Activated naive CD4-positive, alpha-beta T cell treated with anti-CD3 and anti-CD28 coated beads for 36 hours (primary cell): Measurements from ENCODE around the gene GPC6. TPM values are rescaled to one million over a fixed set of nuclear protein-coding genes. Genes with fewer than 3 reads are reported as not detected.

Experiments used
- CTCF ChIA-PET: fragments of 350-600 bp; sonication (Branson Sonifier 250); formaldehyde crosslinking; loops from one replicate; lab custom pipeline; 2021; ENCODE audit warnings: antibody characterized with exemption; lab: Charles Lee
- DNase-seq: peaks from one replicate; pipeline ENCODE4 v3.0.0-alpha.2; 2020
- H3K27ac Mint-ChIP-seq: one replicate; pipeline ENCODE4 v1.8.0; 2021; ENCODE audit warnings: mild to moderate bottlenecking, mixed read lengths
- H3K27me3 Mint-ChIP-seq: one replicate; pipeline ENCODE4 v1.8.0; 2021; ENCODE audit warnings: low read depth, mixed read lengths
- H3K36me3 Mint-ChIP-seq: one replicate; pipeline ENCODE4 v1.8.0; 2021; ENCODE audit warnings: low read depth, mixed read lengths
- H3K4me1 Mint-ChIP-seq: one replicate; pipeline ENCODE4 v1.8.0; 2021; ENCODE audit warnings: low read depth, mixed read lengths
- H3K4me3 Mint-ChIP-seq: one replicate; pipeline ENCODE4 v1.8.0; 2021; ENCODE audit warnings: mild to moderate bottlenecking, moderate library complexity, mixed read lengths
- H3K9me3 Mint-ChIP-seq: one replicate; pipeline ENCODE4 v1.8.0; 2021; ENCODE audit warnings: mixed read lengths
- intact Hi-C: fragments of 100-400 bp; cut with micrococcal nuclease; formaldehyde crosslinking; loops from one replicate; pipeline ENCODE4 v1.15.1; 2023
- total RNA-seq, 2 experiments: library from RNA; stranded (reverse); gene quantifications; one replicate each; pipeline ENCODE4 v1.2.3, GENCODE V29; 2021

Gene GPC6
- total RNA-seq, 2 experiments from 2014 or later = not detected

DNA sequence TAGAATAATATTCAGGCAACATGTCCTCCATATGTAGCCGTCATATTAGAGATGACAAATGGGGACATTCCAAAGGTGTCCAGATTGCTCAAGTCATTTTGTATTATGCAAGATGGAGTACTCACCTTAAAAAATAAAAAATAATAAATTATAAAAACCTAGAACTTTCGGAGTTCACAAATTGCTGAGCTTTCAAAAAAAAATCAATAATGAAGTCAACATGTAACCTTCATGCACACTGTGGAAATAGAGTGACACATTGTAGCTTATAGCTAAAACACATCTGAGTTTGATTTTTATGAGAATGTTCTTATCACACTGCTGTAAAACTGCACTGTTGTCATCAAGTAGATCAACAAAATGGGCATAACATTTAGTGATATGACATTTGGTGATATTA, 411.2 kb downstream of the GPC6 start:
- Mint-ChIP-seq H3K27me3 (no peaks in the 10 kb centered on the region), H3K27ac (no peak overlapping the region), H3K36me3 (no peaks in the 10 kb centered on the region), H3K4me1 (no peaks in the 10 kb centered on the region), H3K4me3 (no peak overlapping the region), H3K9me3 (no peaks in the 10 kb centered on the region)
- CTCF ChIA-PET = no interaction called here
- intact Hi-C loops = no loop called here
- no peak for DNase-seq

DNA sequence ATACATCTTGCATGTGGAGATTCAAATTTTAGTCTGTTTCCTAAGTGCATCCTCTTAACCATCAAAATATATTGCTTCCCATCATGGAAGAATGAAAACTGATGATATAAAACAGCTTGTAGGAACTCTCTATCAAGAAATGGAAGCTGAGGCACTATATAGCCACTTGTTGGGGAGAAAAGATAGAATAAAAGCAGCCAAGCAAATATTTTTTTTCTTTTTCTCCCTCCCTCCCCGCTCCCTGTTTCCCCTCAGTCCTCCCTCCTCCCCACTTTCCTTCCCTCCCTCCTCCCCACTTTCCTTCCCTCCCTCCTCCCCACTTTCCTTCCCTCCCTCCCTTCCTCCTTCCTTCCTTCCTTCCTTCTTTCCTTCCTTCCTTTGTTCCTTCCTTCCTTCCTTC, 413.8 kb downstream of the GPC6 start:
- DNase-seq = no peak
- intact Hi-C loops = no loop called here

DNA sequence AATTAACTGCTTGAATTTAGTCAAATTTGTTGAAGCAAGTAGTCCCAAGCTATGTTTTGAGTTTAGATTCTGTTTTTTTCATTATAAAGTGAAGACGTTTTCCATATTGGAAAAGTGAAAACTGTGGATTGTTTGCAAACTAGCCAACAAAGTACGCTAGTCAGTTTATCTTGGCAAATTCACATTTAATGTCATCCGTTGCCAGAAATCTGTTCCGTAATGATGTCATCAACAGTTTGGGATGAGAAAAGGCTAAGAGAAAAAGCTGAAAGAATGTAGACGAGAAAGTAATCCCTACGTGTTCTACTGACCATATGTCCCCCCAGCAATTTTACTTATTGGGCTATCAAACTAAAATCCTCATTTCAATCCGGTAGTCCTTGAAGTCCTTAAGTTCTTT, 419.6 kb downstream of the GPC6 start:
- H3K27me3 Mint-ChIP-seq = peaks cover 4% of the 10 kb centered on the region
- no peaks in the 10 kb centered on the region for H3K36me3 Mint-ChIP-seq
- intact Hi-C loops = no loop called here
- H3K9me3 Mint-ChIP-seq = no peaks in the 10 kb centered on the region
- CTCF ChIA-PET = no interaction called here
- H3K27ac Mint-ChIP-seq = no peak overlapping the region
- no peak overlapping the region for H3K4me3 Mint-ChIP-seq
- H3K4me1 Mint-ChIP-seq = no peaks in the 10 kb centered on the region
- no peak for DNase-seq

More for the DNA sequence above, 413.8 kb downstream of the GPC6 start:
- CTCF ChIA-PET = no interaction called here
- Mint-ChIP-seq H3K27me3 (peaks cover under 1% of the 10 kb centered on the region), H3K9me3 (no peaks in the 10 kb centered on the region), H3K36me3 (no peaks in the 10 kb centered on the region), H3K4me3 (no peak overlapping the region), H3K27ac (no peak overlapping the region), H3K4me1 (no peaks in the 10 kb centered on the region)

DNA sequence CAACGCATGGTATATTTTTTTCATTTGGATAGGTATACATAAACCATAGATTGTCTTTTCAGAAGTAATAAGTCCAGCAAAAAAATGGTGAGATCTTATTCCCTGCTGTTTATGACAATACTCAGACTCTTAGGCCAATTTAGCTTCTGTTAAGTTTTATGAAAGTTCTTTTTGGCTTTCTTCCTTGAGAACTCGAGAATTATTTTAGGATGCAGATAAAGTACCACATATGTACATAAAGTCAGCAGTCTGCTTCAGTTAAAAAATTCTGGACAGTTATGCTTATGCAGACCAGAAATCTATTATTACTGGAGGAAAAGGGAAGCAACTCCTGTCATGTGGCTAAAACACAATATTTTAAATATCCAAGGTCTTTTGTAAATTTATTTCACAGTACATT, 422.9 kb downstream of the GPC6 start:
- Mint-ChIP-seq H3K27me3 (peaks cover 4% of the 10 kb centered on the region), H3K9me3 (no peaks in the 10 kb centered on the region), H3K4me3 (no peak overlapping the region), H3K27ac (no peak overlapping the region), H3K4me1 (no peaks in the 10 kb centered on the region), H3K36me3 (no peaks in the 10 kb centered on the region)
- CTCF ChIA-PET = no interaction called here
- DNase-seq = no peak
- intact Hi-C loops = no loop called here

DNA sequence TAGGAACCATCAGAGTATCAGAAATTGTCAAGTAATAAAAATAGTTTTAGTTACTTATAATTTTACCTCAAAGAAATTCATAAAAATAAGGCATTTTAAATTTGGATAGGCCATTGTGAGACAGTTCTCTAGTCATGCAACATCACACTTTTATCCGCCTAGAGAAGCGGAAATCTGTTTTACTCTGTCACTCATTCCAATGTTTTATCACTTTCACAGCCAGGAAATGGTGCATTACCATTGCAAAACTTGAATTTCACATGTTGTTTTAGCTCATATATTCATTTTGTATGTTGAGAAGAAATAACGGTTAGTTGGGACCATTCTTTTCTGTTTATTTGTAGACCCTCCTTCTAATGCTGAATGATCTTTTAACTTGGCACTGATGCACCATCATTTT, 427.2 kb downstream of the GPC6 start:
- CTCF ChIA-PET = no interaction called here
- no peaks in the 10 kb centered on the region for H3K27me3 Mint-ChIP-seq
- DNase-seq = no peak
- no peaks in the 10 kb centered on the region for H3K4me1 Mint-ChIP-seq
- H3K36me3 Mint-ChIP-seq = no peaks in the 10 kb centered on the region
- H3K4me3 Mint-ChIP-seq = no peak overlapping the region
- intact Hi-C loops = no loop called here
- H3K27ac Mint-ChIP-seq = no peak overlapping the region
- no peaks in the 10 kb centered on the region for H3K9me3 Mint-ChIP-seq

DNA sequence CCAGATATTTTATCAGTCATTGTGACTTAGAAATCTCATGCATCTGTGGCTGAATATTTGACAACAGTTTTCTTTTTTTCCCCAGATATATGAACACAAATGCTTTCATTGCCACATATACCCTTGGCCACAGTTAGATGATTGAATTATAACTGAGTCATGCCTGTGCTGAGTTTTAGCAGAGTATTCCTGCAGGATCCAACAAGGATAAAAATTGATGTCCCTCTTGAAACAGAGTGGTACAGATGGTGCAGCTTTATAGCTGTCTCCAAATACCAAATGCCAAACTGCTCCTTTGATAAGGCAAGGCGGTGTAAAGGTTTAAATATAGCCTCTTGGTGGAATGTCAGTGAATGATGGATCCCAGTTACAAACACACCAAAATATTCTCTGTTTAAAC, 428.5 kb downstream of the GPC6 start:
- DNase-seq = no peak
- no peak overlapping the region for H3K4me3 Mint-ChIP-seq
- CTCF ChIA-PET = no interaction called here
- H3K27me3 Mint-ChIP-seq = peaks cover 3% of the 10 kb centered on the region
- no peaks in the 10 kb centered on the region for H3K4me1 Mint-ChIP-seq
- intact Hi-C loops = no loop called here
- H3K9me3 Mint-ChIP-seq = no peaks in the 10 kb centered on the region
- H3K27ac Mint-ChIP-seq = no peak overlapping the region
- no peaks in the 10 kb centered on the region for H3K36me3 Mint-ChIP-seq

DNA sequence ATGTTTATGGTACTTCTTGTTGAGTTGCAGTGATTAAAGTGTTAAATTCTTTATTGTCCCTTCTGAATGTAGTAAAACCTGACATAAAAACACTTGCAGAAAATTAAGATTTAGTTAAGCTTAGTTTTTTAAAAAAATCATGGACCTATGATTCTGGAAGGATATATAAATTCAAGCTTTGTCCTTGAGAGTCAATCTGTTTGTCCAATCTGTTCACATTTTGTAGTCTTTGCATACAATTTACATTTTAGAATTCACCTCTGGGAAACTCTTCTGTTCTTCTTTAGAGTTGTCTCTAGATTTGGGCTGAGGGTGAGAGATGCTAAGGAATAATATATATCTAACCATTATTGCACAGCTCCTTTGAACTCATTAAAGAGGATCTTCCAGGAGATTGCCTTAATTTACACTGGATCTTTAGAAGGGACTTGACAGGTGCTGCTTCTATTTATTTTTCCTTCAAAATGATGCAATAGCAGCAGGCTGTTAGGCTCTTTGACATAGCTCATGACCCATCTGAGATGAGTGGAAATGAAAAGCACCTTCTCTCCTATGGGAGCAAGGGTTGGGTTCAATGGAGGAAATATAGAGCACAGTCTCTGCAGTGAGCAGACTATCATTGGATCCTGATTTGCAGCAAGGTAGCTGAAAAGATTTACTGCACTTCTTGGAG, 433.9 kb downstream of the GPC6 start:
- H3K9me3 Mint-ChIP-seq = no peaks in the 10 kb centered on the region

DNA sequence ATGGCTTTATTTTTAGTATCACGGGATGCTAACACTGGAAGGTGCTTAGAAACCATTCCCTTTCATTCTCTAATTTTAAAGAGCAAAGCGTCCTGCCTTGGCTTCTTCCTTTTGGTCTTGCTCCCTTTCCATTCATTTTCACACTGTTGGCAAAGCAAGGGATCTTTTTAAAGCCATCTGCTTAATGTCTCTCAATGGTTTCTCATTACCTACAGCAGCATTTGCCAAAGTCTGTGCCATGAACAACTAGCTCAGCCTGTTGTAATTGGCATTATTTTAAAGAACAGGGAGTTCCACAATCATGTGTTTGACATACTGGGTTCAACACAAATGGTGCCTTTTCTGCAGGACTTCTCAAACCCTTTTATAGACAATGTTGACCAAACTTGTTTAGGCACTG, 444.3 kb downstream of the GPC6 start:
- intact Hi-C loops = no loop called here
- no peaks in the 10 kb centered on the region for H3K27me3 Mint-ChIP-seq
- H3K36me3 Mint-ChIP-seq = no peaks in the 10 kb centered on the region
- no peak overlapping the region for H3K27ac Mint-ChIP-seq
- no peaks in the 10 kb centered on the region for H3K9me3 Mint-ChIP-seq
- CTCF ChIA-PET = interaction anchor here (0.7 kb wide), 1 partner anchor 902 kb away, joined by 3 read pairs; no protein-coding TSS in a partner anchor
- no peak overlapping the region for H3K4me3 Mint-ChIP-seq
- no peaks in the 10 kb centered on the region for H3K4me1 Mint-ChIP-seq
- DNase-seq = no peak

More for the DNA sequence above, 433.9 kb downstream of the GPC6 start:
- DNase-seq = no peak
- Mint-ChIP-seq H3K27me3 (peaks cover 10% of the 10 kb centered on the region), H3K4me3 (no peak overlapping the region), H3K36me3 (no peaks in the 10 kb centered on the region), H3K4me1 (no peaks in the 10 kb centered on the region), H3K27ac (no peak overlapping the region)
- intact Hi-C loops = no loop called here
- CTCF ChIA-PET = no interaction called here

DNA sequence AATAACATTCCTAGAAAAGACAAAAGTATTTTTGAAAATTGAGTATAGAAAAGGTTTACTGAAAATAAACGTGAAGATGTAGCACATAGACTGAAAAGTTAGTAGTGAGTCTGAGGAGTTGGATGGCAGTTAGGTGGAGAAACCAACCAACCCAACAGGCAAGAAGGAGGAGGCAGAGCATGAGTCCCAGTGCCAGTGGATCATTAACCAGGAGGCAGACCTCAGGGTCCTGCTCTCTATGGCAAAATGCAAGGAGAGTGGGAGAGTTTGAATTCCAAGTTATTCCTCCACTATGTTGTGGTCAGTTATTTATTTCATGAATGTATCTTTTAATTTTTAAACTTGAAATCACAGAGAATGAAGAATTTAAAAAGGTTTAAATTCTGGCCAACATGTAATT, 446.4 kb downstream of the GPC6 start:
- DNase-seq = no peak
- no peaks in the 10 kb centered on the region for H3K9me3 Mint-ChIP-seq
- no peaks in the 10 kb centered on the region for H3K27me3 Mint-ChIP-seq
- H3K4me1 Mint-ChIP-seq = no peaks in the 10 kb centered on the region
- no peak overlapping the region for H3K4me3 Mint-ChIP-seq
- CTCF ChIA-PET = no interaction called here
- intact Hi-C loops = no loop called here
- H3K27ac Mint-ChIP-seq = no peak overlapping the region
- no peaks in the 10 kb centered on the region for H3K36me3 Mint-ChIP-seq

DNA sequence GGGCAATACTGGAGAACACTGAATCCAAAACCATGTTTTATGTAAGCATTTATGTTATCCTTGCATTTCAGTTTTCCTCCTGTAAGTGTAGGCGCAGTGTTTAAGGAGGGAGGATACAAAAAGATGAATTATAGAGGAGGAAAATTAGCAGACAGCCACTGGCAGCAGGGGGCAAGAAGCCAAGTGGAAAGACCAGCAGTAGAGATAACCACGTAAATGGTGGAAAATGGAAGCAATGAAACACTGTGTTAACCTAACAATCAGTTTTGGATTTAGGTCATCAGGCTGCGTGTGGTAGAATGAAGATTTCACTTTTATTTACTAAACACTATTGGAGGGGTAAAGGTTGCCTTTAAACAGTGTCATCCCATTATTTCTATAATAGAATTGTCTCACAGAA, 447.3 kb downstream of the GPC6 start:
- DNase-seq = no peak
- Mint-ChIP-seq H3K4me3 (no peak overlapping the region), H3K9me3 (no peaks in the 10 kb centered on the region), H3K27me3 (no peaks in the 10 kb centered on the region), H3K36me3 (no peaks in the 10 kb centered on the region), H3K4me1 (no peaks in the 10 kb centered on the region), H3K27ac (no peak overlapping the region)
- intact Hi-C loops = no loop called here
- CTCF ChIA-PET = no interaction called here

DNA sequence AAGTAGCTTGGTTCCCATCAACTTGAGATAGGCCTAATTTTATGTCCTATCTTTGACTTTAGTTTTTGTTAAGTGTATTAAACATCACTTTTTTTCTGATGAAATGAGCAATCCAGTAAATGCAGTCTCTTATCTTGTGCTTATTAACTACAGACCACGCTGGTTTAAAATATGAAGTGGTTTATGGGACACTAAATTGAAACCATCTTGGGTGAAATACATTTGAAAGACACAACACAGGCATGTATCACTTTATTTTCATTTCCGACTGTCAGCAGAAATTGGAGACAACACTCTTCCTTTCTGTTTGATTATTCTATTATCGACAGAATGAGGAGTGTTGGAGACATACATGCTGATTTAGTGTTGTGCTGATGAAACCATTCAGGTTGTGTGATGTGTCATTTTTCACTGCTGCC, 447.7 kb downstream of the GPC6 start:
- intact Hi-C loops = no loop called here
- Mint-ChIP-seq H3K27me3 (no peaks in the 10 kb centered on the region), H3K9me3 (no peaks in the 10 kb centered on the region), H3K4me3 (no peak overlapping the region), H3K4me1 (no peaks in the 10 kb centered on the region), H3K27ac (no peak overlapping the region), H3K36me3 (no peaks in the 10 kb centered on the region)
- CTCF ChIA-PET = no interaction called here
- no peak for DNase-seq

DNA sequence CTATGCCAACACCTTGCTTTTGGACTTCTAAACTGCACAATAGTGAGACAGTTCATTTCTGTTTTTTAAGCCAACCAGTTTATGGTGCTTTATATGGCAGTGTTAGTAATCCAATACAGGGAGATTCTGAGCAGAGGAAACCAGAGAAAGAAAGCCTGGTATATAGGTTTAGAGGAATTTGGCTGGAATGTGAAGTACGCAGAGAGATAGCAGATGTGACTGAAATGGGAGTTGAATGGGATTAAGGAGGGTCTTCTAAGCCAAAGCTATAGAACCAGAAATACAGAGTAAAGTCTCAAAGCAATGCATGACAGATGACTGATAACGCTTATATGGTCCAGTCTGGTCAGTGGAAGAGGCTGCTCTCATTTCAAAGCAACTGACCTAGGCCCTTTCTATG, 453.7 kb downstream of the GPC6 start:
- CTCF ChIA-PET = no interaction called here
- no peaks in the 10 kb centered on the region for H3K4me1 Mint-ChIP-seq

DNA sequence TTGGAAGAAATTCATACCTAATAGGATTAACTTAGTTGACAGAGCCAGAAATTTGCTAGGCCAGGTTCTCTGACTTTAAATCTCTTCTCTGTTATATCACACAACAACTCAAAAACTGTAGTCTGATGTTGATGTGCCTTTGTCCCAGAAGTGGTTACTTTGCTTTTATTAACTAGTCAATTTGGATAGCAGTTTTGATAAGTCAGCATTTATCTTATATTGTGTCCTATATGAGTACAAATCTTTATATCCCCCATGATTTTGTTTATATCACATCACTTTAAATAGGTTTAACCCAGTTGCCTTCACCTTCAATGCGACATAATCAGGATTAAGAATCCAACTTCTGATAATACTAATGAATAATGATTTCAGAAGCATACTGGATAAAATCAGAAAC, 459.3 kb downstream of the GPC6 start:
- no peaks in the 10 kb centered on the region for H3K36me3 Mint-ChIP-seq
- H3K9me3 Mint-ChIP-seq = no peaks in the 10 kb centered on the region
- intact Hi-C loops = no loop called here
- no peak overlapping the region for H3K4me3 Mint-ChIP-seq
- H3K27ac Mint-ChIP-seq = no peak overlapping the region
- peaks cover 3% of the 10 kb centered on the region for H3K27me3 Mint-ChIP-seq
- H3K4me1 Mint-ChIP-seq = no peaks in the 10 kb centered on the region
- CTCF ChIA-PET = no interaction called here
- no peak for DNase-seq

More for the DNA sequence above, 453.7 kb downstream of the GPC6 start:
- H3K4me3 Mint-ChIP-seq = no peak overlapping the region
- no peaks in the 10 kb centered on the region for H3K36me3 Mint-ChIP-seq
- no peak overlapping the region for H3K27ac Mint-ChIP-seq
- no peak for DNase-seq
- H3K9me3 Mint-ChIP-seq = no peaks in the 10 kb centered on the region
- H3K27me3 Mint-ChIP-seq = no peaks in the 10 kb centered on the region
- intact Hi-C loops = no loop called here
